ENCODE data around the gene MTFP1.

DNA sequence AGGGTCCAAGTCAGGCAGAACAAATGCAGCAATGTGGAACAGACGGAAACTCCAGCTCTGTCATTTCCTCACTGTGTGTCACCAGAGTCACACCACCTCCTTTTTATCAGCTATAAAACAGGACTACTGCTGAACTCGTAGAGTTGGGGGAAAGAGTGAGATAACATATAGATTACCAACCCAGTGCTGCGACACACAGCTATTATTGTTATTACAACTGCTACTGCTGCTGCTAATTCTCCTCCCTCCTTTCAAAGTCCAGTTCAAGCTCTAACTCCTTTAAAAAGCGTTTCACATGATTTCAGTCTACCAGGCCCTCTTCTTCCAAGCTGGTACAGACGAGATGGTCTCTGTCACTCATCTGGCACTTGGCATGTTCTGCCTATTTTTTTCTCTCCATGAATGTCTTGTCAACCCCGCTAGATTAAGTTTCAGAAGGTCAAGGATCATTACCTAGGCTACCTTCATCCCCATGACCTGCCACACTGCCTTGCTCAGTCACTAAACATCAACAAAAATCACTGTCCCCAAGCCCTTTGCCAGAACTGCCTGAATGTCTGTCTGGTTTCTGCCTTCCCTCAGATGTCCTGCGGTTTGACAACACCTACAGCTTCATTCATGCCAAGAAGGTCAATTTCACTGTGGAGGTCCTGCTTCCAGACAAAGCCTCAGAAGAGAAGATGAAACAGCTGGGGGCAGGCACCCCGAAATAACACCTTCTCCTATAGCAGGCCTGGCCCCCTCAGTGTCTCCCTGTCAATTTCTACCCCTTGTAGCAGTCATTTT is 3.7 kb upstream of the MTFP1 start:
- TF ChIP-seq SMAD3 (CRISPR knock-in tag; conservative IDR thresholded peaks at IDR 0.05), result no peak
- TF ChIP-seq ELF1 (tag; IDR thresholded peaks at IDR 0.05), result no peak
- peak; percentile 28; the same call in 1 of the 2 replicates for TF ChIP-seq SPI1 (IDR thresholded peaks at IDR 0.05; ENCODE audit: borderline replicate concordance, low read depth, low read length)
- no peak for TF ChIP-seq KLF6 (CRISPR knock-in tag; IDR thresholded peaks at IDR 0.05; ENCODE audit: borderline replicate concordance)
- TF ChIP-seq JUNB (CRISPR knock-in tag; conservative IDR thresholded peaks at IDR 0.05), result no peak
- TF ChIP-seq, protein P1, sequence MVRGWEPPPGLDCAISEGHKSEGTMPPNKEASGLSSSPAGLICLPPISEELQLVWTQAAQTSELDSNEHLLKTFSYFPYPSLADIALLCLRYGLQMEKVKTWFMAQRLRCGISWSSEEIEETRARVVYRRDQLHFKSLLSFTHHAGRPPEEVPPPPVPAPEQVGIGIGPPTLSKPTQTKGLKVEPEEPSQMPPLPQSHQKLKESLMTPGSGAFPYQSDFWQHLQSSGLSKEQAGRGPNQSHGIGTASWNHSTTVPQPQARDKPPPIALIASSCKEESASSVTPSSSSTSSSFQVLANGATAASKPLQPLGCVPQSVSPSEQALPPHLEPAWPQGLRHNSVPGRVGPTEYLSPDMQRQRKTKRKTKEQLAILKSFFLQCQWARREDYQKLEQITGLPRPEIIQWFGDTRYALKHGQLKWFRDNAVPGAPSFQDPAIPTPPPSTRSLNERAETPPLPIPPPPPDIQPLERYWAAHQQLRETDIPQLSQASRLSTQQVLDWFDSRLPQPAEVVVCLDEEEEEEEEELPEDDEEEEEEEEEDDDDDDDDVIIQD (CRISPR knock-in tag; IDR thresholded peaks at IDR 0.05), result no peak
- no peak for TF ChIP-seq FOXM1 (IDR thresholded peaks at IDR 0.05; ENCODE audit: low read depth)
- TF ChIP-seq FOXM1 (CRISPR knock-in tag; IDR thresholded peaks at IDR 0.05; ENCODE audit: low read depth), result no peak
- TF ChIP-seq FOXA1 (IDR thresholded peaks at IDR 0.05; ENCODE audit: borderline replicate concordance), result no peak
- no peak for TF ChIP-seq CHD2 (IDR thresholded peaks at IDR 0.05; ENCODE audit: low read depth, low read length)
- peak; percentile 88 for TF ChIP-seq EP300 (IDR thresholded peaks at IDR 0.05; ENCODE audit: low read length)
- TF ChIP-seq TAF1 (IDR thresholded peaks at IDR 0.05; ENCODE audit: control insufficient read depth, extremely low read depth, insufficient read depth, low read length, severe bottlenecking), result peak; percentile 45
